Measurements from ENCODE around the gene PPP6R2. TPM values are rescaled to one million over a fixed set of nuclear protein-coding genes. Genes with fewer than 3 reads are reported as not detected.

The PPP6R2 gene
- total and polyA plus RNA-seq, 2 of the 4 experiments (the other 2 are of a cell fraction) = 49.2 to 51.6 TPM

DNA sequence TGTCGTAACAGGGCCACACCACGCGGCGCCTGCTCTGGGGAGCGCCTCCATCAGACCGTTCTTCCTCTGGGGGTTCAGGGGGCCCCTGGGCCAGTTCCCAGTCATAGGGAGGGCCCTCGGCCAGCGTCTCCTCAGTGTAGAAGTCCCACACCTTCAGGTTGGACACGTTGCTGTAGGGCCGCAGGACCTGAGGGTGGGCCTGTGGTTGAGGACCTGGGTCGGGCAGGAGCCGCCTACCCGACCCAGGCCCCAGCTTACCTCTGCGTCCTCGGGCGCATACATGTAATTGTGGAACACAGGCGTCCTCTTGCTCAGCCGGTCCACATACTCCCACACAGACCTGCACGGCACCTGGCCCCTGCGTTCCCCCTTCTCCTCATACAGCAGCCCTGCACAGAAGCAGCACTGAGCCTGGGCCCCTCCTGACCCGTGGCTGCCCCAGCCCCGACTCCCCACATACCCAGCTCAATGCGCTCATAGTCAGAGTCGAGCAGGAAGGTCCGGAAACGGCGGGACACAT lies 111.5 kb downstream of the PPP6R2 start:
- no peaks in the 10 kb centered on the region for H3K4me1 ChIP-seq (ENCODE audit: control insufficient read depth, insufficient read depth, low read length)
- CTCF ChIA-PET = no interaction called here
- H3K14ac ChIP-seq (replicated peaks; ENCODE audit: low read depth, low read length) = no peak overlapping the region
- POLR2A ChIA-PET (ENCODE audit: unreplicated experiment) = no interaction called here
- H3K56ac ChIP-seq (ENCODE audit: extremely low read depth, insufficient read depth, low read length) = no peak overlapping the region
- BruUV-seq (replicated peaks) = no TSS peak
- H2AK5ac ChIP-seq (ENCODE audit: low read depth, low read length) = no peak overlapping the region
- no peak overlapping the region for H4K5ac ChIP-seq (ENCODE audit: low read depth, low read length)
- no peaks in the 10 kb centered on the region for H3K27me3 ChIP-seq (ENCODE audit: control insufficient read depth, insufficient read depth, low read length)
- DNase-seq (no peak), ATAC-seq (ENCODE audit: low read depth) (no peak)
- H3K27ac ChIP-seq (ENCODE audit: insufficient read depth, low read length) = no peak overlapping the region
- H2BK20ac ChIP-seq (ENCODE audit: low read depth, low read length) = no peak overlapping the region
- no peak overlapping the region for H3K4me3 ChIP-seq (ENCODE audit: insufficient read depth, low read depth, low read length)
- H3K4ac ChIP-seq (ENCODE audit: low read depth, low read length) = no peak overlapping the region
- H4K91ac ChIP-seq (ENCODE audit: insufficient read depth, low read depth, low read length) = no peak overlapping the region
- intact Hi-C loops (cut with micrococcal nuclease) = no loop called here
- no peaks in the 10 kb centered on the region for H3K9me3 ChIP-seq (ENCODE audit: control insufficient read depth, insufficient read depth, low read length)
- in situ Hi-C loops (cut with MboI; ENCODE audit: low sequenced_read_pairs) = no loop called here
- H2BK15ac ChIP-seq (ENCODE audit: low read depth, low read length) = no peak overlapping the region
- no peak overlapping the region for H3K18ac ChIP-seq (ENCODE audit: low read depth, low read length)
- no peak overlapping the region for H2BK120ac ChIP-seq (ENCODE audit: low read depth, low read length)
- no peak overlapping the region for H4K8ac ChIP-seq (ENCODE audit: low read depth in 2 of 2, low read length in 2 of 2)
- H3K4me2 ChIP-seq (ENCODE audit: low read depth, low read length) = no peak overlapping the region
- no peak overlapping the region for H2AK9ac ChIP-seq (replicated peaks; ENCODE audit: low read depth, low read length, poor library complexity)
- H2AFZ ChIP-seq (replicated peaks; ENCODE audit: low read length, poor library complexity) = no peak overlapping the region
- TF ChIP-seq CHD1 (IDR thresholded peaks at IDR 0.05; ENCODE audit: low read depth, low read length) = no peak
- 99% methylated on average over 14 of the region's 27 CpGs; no CpG with 5 or more reads in 1 of the 2 experiments for WGBS, 2 experiments (ENCODE audit: extremely low coverage in 2 of 2, insufficient read length in 1 of 2)
- H3K79me1 ChIP-seq (ENCODE audit: low read depth in 1 of 2, low read length in 2 of 2) = peaks cover 3 to 10% of the 10 kb centered on the region in 2 experiments; a peak in 1 of 4 replicates
- H3K23ac ChIP-seq (ENCODE audit: low read depth, low read length) = no peak overlapping the region
- no peak overlapping the region for H3K9ac ChIP-seq (ENCODE audit: low read depth, low read length)
- dilution Hi-C loops (cut with HindIII; ENCODE audit: low sequenced_read_pairs, unreplicated experiment) = no loop called here
- peaks cover 64% of the 10 kb centered on the region for H3K36me3 ChIP-seq (ENCODE audit: control insufficient read depth, insufficient read depth, low read length)
- H2BK5ac ChIP-seq (ENCODE audit: low read depth, low read length, poor library complexity, severe bottlenecking) = no peak overlapping the region
- 0 out of 2 replicates have a peak, but pooled peaks cover 3% of the 10 kb centered on the region for H3K9me1 ChIP-seq (ENCODE audit: insufficient read depth, low read length)
- peaks cover 9% of the 10 kb centered on the region; the same call in 1 of the 2 replicates for H4K20me1 ChIP-seq (ENCODE audit: insufficient read depth, low read length)
